GM06990 (cell line): ENCODE data around the gene TMPRSS9.
A peak's percentile ranks its signal among the peaks of the same experiment; 100 is the strongest.
"Not testable (repeated sequence)": the region's sequence is repeated elsewhere in the genome, so short reads cannot be mapped to it uniquely, and the experiment has no call there.

Experiments
- DNase-seq: peaks from one replicate; pipeline ENCODE4 v3.0.0-alpha.2; 2011; ENCODE audit not compliant: insufficient read length; ENCODE audit errors: extremely low read depth
- H3K27me3 ChIP-seq: replicated peaks from 2 replicates; pipeline ENCODE4 v1.6.0; 2011; ENCODE audit warnings: low read length; ENCODE audit not compliant: control insufficient read depth, insufficient read depth
- H3K36me3 ChIP-seq: 2 replicates; pipeline ENCODE4 v1.5.1; 2011; ENCODE audit warnings: low read length; ENCODE audit not compliant: control insufficient read depth, insufficient read depth
- H3K4me3 ChIP-seq: replicated peaks from 2 replicates; pipeline ENCODE4 v1.5.1; 2011; ENCODE audit warnings: low read depth, mild to moderate bottlenecking, control low read depth, low read length
- TF ChIP-seq, protein P1 (sequence below): IDR thresholded peaks from 2 replicates; pipeline ENCODE4 v1.5.1; 2011; ENCODE audit warnings: low read length, control low read depth, mild to moderate bottlenecking, inconsistent platforms; ENCODE audit not compliant: insufficient read depth, poor library complexity, severe bottlenecking

TMPRSS9 gene

GRCh38 chr19:2394054-2394441 lies 34.0 kb downstream of the TMPRSS9 start:
- DNase-seq = no peak
- Histone ChIP-seq H3K4me3 (peak overlapping the region; percentile 47), H3K27me3 (no peaks in the 10 kb centered on the region), H3K36me3 (no peaks in the 10 kb centered on the region)
- TF ChIP-seq, protein P1, sequence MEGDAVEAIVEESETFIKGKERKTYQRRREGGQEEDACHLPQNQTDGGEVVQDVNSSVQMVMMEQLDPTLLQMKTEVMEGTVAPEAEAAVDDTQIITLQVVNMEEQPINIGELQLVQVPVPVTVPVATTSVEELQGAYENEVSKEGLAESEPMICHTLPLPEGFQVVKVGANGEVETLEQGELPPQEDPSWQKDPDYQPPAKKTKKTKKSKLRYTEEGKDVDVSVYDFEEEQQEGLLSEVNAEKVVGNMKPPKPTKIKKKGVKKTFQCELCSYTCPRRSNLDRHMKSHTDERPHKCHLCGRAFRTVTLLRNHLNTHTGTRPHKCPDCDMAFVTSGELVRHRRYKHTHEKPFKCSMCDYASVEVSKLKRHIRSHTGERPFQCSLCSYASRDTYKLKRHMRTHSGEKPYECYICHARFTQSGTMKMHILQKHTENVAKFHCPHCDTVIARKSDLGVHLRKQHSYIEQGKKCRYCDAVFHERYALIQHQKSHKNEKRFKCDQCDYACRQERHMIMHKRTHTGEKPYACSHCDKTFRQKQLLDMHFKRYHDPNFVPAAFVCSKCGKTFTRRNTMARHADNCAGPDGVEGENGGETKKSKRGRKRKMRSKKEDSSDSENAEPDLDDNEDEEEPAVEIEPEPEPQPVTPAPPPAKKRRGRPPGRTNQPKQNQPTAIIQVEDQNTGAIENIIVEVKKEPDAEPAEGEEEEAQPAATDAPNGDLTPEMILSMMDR = no peak

GRCh38 chr19:2394442-2395292 lies 34.6 kb downstream of the TMPRSS9 start:
- TF ChIP-seq, protein P1 = no peak
- no peak for DNase-seq
- Histone ChIP-seq H3K36me3 (no peaks in the 10 kb centered on the region), H3K4me3 (peak overlapping the region; percentile 47), H3K27me3 (no peaks in the 10 kb centered on the region)

DNA sequence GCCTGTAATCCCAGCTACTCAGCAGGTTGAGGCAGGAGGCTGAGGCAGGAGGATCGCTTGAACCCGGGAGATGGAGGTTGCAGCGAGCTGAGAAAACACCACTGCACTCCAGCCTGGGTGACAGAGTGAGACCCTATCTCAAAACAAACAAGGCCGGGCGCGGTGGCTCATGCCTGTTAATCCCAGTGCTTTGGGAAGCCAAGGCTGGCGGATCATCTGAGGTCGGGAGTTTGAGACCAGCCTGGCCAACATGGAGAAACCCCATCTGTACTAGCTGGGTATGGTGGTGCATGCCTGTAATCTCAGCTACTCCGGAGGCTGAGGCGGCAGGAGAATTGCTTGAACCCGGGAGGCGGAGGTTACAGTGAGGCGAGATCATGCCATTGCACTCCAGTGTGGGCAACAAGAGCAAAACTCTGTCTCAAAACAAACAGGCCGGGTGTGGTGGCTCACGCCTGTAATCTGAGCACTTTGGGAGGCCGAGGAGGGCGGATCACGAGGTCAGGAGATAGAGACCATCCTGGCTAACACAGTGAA lies 35.3 kb downstream of the TMPRSS9 start:
- not testable (repeated sequence) for H3K36me3 ChIP-seq, DNase-seq, H3K27me3 ChIP-seq, H3K4me3 ChIP-seq

- not testable (repeated sequence) for H3K36me3 ChIP-seq, H3K27me3 ChIP-seq, H3K4me3 ChIP-seq, DNase-seq
Observed at GRCh38 chr19:2397173-2397572, 37.1 kb downstream of the TMPRSS9 start.

DNA sequence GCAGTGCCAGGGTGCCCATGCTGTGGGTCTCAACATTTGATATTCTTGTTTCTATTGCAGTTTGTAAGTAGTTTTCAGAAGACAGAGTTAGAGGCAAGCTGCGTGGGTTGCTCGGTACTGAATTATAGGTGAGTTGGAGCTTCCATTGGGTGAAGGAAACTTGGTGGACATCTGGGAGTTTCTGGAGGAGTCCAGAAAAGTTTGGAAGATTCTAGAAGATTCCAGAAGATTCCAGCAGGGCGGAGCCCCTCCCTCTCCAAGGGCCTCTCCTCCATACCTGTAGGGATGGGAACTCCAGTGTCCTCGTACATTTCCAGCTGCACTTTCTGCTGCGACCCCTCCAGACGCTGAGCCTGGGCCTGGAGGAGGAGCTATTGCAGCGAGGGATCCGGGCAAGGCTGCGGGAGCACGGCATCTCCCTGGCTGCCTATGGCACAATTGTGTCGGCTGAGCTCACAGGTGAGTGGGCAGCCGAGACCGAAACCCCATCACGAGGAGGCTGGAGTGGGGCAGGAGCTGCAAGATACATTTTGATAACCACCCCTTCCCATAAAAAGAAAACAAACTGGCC lies 38.8 kb downstream of the TMPRSS9 start:
- Histone ChIP-seq H3K27me3 (no peaks in the 10 kb centered on the region), H3K4me3 (no peak overlapping the region), H3K36me3 (no peaks in the 10 kb centered on the region)
- DNase-seq = no peak
- TF ChIP-seq, protein P1 = no peak

DNA sequence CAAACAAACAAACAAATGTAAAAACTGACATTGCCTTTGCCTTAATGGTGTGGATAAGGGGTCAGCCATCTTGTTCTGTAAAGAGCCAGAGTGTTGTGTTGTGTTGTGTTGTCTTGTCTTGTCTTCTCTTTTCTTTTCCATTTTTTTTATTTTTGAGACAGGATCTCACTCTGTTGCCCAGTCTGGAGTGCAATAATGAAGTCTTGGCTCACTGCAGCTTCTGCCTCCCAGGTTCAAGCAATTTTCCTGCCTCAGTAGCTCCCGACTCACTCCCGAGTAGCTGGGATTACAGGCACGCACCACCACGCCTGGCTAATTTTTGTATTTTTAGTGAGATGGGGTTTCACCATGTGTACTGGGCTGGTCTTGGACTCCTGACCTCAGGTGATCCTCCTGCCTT lies 39.5 kb downstream of the TMPRSS9 start:
- H3K36me3 ChIP-seq = no peaks in the 10 kb centered on the region
- TF ChIP-seq, protein P1 = no peak
- no peak for DNase-seq
- H3K4me3 ChIP-seq = no peak overlapping the region
- no peaks in the 10 kb centered on the region for H3K27me3 ChIP-seq
